Neural progenitor cell (in vitro differentiated cells): ENCODE measurements around the gene TCEAL8.
"Not testable (repeated sequence)": the region's sequence is repeated elsewhere in the genome, so short reads cannot be mapped to it uniquely, and the experiment has no call there.

Experiments used
- EZH2 ChIP-seq: fragments of 200-600 bp; sonication (generic); IDR thresholded peaks from 2 replicates; pipeline ENCODE4 v1.6.1; 2017; ENCODE audit warnings: antibody characterized with exemption, mild to moderate bottlenecking, moderate library complexity
- EZH2phosphoT487 ChIP-seq: fragments of 200-600 bp; sonication (generic); IDR thresholded peaks from 2 replicates; pipeline ENCODE4 v1.6.1; 2017; ENCODE audit warnings: antibody characterized with exemption
- TF ChIP-seq, protein P1 (sequence below): fragments of 200-600 bp; sonication (generic); IDR thresholded peaks from 2 replicates; pipeline ENCODE4 v1.5.1; 2017; ENCODE audit warnings: antibody characterized with exemption, mild to moderate bottlenecking

DNA sequence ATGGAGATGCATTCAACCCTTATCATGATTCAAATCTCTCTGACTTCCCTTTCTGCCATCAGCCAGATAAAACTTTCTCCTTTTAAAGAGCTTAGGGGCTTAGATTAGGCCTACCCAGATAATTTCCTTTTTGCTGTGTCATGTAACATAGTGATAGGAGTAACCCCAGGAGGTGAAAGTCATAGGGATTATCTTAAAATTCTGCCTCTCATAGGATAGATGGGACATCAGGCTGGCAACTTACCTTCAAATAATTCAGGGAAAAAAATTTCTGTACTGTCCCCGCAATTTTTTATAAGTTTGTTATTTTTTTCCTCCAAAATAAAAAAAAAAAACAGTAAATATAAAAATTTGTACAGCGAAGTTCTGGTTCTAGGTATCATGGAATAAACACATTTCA is 19.3 kb downstream of the TCEAL8 start:
- not testable (repeated sequence) for TF ChIP-seq EZH2phosphoT487, EZH2
- TF ChIP-seq, protein P1, sequence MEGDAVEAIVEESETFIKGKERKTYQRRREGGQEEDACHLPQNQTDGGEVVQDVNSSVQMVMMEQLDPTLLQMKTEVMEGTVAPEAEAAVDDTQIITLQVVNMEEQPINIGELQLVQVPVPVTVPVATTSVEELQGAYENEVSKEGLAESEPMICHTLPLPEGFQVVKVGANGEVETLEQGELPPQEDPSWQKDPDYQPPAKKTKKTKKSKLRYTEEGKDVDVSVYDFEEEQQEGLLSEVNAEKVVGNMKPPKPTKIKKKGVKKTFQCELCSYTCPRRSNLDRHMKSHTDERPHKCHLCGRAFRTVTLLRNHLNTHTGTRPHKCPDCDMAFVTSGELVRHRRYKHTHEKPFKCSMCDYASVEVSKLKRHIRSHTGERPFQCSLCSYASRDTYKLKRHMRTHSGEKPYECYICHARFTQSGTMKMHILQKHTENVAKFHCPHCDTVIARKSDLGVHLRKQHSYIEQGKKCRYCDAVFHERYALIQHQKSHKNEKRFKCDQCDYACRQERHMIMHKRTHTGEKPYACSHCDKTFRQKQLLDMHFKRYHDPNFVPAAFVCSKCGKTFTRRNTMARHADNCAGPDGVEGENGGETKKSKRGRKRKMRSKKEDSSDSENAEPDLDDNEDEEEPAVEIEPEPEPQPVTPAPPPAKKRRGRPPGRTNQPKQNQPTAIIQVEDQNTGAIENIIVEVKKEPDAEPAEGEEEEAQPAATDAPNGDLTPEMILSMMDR, result not testable (repeated sequence)
